Measurements from ENCODE around the gene RWDD4. TPM values are rescaled to one million over a fixed set of nuclear protein-coding genes. Genes with fewer than 3 reads are reported as not detected.

RWDD4 gene
- total RNA-seq (2022; extraction: Qiagen RNA extraction), result 17.7 to 19.2 TPM (median 18.6 TPM) in 5 replicates

DNA sequence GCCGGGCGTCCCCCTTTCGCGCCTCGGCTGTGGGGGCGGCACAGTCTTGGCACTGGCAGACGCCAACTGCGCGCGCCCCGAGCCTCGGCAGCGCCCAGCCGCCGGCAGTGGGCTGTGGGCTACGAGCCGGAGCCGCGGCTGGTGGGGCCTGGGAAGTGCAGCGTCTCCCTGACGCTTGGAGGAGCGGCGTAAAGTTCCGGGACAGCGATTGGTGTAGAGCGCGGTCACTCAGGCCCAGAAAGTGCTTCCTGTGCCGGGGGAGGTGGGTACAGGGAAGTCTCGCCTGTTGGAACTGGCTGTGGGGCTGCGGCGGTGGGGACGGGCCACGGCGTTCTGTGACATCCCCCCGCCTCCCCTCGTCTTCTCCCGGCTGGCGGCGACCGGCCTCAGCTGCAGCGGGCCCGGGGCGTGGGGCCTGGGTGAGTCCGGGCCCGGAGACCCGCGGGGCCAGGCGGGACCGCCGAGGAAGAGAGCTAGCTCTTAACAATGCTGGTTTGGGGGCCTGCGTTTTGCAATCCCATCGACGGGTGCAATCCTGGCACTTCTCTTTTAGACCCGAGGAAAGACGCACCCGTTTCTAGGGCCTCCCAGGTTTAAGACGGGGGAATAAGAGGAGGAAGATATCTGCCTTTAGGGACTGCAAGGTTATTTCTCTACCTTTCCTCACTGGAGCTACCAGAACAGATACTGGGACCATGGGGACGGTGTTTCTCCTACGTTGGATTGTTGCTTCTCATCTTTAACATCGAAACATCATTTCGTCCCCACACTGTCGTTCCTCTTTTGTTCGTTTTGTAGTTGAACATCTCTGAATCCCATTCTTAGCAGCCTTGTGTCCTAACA lies at the start of gene RWDD4, which contains the start of gene TRAPPC11:
RWDD4 (minus strand) TSS at position 157 of the 843 bp plus-strand sequence. CDS start 233 bp downstream, outside the sequence.
TRAPPC11 (plus strand) TSS at position 265 of the 843 bp plus-strand sequence. CDS start 4,575 bp downstream, outside the sequence.

Other genes starting within 250 kb of the RWDD4 start
- 9.7 to 10.6 TPM (median 10.1 TPM) in 5 replicates for gene CDKN2AIP, start 214.5 kb downstream of the RWDD4 start, total RNA-seq (2022; extraction: Qiagen RNA extraction)
- 9.5 to 11.7 TPM (median 10.3 TPM) in 5 replicates for gene ING2, start 154.1 kb downstream of the RWDD4 start, total RNA-seq (2022; extraction: Qiagen RNA extraction)
- gene TRAPPC11, start 108 bp upstream of the RWDD4 start, total RNA-seq (2022; extraction: Qiagen RNA extraction), result 8.6 to 10.9 TPM (median 9.9 TPM) in 5 replicates
- 2.0 to 3.7 TPM (median 2.3 TPM) in 5 replicates for gene STOX2, start 246.1 kb upstream of the RWDD4 start, total RNA-seq (2022; extraction: Qiagen RNA extraction)

All from A549 treated with Mapracorat at 1 μM for 4 hours (cell line).